Fibroblast of villous mesenchyme (primary cell): Measurements from ENCODE around the gene PARP2. TPM values are rescaled to one million over a fixed set of nuclear protein-coding genes. Genes with fewer than 3 reads are reported as not detected.

Experiments
- DNase-seq: peaks from one replicate; pipeline ENCODE4 v3.0.0-alpha.2; 2010; ENCODE audit warnings: low read depth
- H3K4me3 ChIP-seq: 2 replicates; pipeline ENCODE4 v1.5.1; 2011; ENCODE audit warnings: low read depth, mild to moderate bottlenecking, low read length
- total RNA-seq: library from RNA; depleted of rRNA; stranded (reverse); fragments of >200 nt; gene quantifications from 2 replicates; pipeline ENCODE4 v1.2.3, GENCODE V29; 2012
- TF ChIP-seq, protein P1 (sequence below): IDR thresholded peaks from 2 replicates; pipeline ENCODE4 v1.5.1; 2012; ENCODE audit warnings: low read depth, mild to moderate bottlenecking, low read length; ENCODE audit not compliant: insufficient read depth

PARP2 gene
- total RNA-seq, 1 donor: 12.5 TPM

DNA sequence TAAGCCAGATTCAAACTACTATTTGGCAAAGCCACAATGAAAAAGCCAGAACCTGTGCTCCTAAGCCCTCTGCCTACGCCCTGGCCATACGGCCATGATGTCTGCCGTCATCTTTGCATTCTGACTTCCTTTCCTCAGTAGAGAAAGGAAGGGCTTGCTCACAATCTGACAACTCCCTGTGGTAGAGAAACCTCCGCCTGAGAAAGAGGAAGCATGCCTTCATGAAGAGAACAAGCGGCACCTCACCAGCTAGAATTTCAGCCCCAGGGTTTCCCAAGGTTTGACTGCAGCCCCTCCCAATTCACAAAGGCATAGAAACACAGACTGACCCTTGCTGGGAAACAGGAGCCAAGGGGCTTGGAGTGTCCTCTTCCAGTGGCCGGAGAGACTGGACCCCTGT lies 44.1 kb downstream of the PARP2 start:
- H3K4me3 ChIP-seq: no peak overlapping the region
- DNase-seq: no peak
- TF ChIP-seq, protein P1, sequence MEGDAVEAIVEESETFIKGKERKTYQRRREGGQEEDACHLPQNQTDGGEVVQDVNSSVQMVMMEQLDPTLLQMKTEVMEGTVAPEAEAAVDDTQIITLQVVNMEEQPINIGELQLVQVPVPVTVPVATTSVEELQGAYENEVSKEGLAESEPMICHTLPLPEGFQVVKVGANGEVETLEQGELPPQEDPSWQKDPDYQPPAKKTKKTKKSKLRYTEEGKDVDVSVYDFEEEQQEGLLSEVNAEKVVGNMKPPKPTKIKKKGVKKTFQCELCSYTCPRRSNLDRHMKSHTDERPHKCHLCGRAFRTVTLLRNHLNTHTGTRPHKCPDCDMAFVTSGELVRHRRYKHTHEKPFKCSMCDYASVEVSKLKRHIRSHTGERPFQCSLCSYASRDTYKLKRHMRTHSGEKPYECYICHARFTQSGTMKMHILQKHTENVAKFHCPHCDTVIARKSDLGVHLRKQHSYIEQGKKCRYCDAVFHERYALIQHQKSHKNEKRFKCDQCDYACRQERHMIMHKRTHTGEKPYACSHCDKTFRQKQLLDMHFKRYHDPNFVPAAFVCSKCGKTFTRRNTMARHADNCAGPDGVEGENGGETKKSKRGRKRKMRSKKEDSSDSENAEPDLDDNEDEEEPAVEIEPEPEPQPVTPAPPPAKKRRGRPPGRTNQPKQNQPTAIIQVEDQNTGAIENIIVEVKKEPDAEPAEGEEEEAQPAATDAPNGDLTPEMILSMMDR: no peak

DNA sequence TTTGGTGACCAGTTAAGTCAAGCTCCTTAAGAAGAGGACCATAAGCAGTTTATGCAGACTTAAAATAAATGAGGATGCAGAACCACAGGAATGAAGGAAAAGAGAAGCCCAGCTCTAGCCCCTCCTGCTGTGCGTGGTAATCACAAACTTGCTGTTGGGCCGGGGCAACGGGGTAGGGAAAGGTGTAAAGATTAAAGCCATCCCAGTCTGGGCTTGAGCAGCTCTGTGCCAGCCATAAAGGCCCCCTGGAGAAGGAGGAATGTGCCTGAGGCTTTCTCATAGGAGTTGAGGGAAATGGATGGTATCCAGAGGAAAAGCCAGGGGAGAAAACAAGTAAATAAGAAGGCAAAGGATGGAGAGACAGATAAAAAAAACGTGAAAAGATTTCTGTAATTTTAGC lies 44.7 kb downstream of the PARP2 start:
- no peak overlapping the region for H3K4me3 ChIP-seq
- TF ChIP-seq, protein P1: no peak
- no peak for DNase-seq

DNA sequence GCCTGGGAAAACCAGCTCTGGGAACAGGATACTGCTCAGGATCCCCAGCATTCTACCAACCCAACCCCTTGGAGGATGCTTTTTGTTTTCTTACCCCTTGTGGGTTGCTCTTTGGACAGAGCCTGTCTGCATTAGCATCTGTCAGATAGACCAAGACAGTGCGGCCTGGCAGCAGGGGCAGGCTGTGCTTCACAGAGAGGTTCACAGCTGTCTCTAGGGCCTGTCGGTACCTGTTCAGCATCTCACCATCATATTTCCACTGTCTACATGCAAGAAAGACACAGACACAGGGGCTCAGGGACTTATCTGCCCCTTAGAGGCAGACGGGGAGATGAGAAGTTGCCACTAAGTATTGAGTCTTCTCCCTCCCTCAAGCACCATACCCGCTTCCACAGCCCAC lies 48.1 kb downstream of the PARP2 start:
- TF ChIP-seq, protein P1: no peak
- no peak overlapping the region for H3K4me3 ChIP-seq
- DNase-seq: no peak

DNA sequence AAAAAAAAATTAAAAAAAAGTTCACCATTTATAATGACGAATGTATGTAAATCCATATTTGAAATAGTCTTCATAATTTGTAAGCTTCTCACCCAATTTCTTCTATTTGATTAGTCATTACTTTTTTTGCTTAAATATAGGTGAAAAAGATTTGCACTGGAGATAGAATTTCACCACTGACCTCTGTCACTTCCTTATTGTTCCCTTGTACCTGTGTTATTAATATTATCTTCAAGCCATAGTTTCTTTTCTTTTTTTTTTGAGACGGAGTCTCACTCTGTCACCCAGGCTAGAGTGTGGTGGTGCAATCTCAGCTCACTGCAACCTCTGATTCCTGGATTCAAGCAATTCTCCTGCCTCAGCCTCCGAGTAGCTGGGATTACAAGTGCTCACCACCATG lies 54.1 kb downstream of the PARP2 start:
- TF ChIP-seq, protein P1: no peak
- no peak overlapping the region for H3K4me3 ChIP-seq
- DNase-seq: no peak

DNA sequence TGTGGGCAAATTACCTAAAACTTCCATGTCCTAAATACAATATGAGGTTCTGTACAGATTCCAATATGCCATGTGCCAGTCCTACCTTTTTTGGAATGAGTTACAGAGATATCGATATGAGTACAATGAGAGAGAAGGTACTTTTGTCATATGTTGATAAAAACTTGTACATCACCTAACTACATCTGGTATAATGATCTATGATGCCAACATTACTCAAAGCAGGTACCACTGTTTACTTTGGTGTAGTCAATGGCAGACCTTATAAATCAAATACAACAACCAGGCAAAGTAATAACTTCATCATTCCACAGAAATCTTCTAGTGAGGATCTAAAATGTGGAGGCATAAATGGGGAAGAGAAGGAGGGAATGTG lies 57.1 kb downstream of the PARP2 start:
- H3K4me3 ChIP-seq: no peak overlapping the region
- no peak for DNase-seq
- TF ChIP-seq, protein P1: no peak

DNA sequence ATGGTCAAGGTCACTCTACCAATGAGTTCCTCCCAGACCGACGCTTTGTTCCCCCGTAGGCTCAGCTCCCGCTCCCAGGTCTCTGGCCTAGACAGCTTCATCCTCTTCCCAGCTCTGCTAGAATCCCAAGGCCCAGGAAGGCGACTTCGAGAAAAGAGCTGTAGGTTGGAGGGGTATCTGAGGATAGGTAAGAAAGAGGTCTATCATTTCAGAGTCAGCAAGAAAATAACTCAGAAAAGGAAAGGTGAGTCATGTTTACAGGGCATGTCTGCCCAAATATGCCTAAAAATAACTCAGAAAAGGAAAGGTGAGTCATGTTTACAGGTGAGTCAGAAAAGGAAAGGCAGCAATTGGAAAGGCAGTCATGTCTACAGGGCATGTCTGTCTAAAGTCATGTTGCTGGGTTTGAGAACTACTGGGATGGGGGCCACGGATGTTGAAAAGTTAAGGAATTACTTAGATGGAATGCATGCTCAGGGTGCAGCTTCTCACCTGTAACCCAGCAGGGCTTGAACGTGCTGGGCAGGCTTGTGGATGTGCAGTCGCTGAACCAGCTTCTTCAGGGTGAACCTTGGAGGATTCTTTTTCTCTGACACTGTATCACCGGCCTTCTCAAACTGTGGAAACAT lies 57.6 kb downstream of the PARP2 start:
- H3K4me3 ChIP-seq: no peak overlapping the region
- TF ChIP-seq, protein P1: no peak
- no peak for DNase-seq

DNA sequence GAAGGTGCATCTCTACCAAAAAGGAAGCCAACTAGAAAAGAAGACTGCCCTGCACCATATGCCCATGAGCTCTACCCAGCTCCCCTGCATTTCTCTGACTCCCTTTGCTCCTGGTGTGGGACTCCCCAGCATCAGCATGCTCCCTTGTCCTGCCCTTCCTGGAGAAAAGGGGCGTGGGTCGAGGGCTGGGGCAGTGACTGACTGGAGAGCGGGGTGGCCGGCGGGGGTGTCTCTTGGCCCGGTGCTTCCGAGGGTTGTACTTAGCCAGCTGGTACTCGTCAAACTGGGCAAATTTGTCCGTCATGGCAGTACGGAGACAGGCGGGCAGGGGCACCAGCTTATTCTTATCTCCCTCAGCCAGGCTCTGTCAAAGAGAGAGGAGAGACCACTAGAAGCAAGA lies 60.1 kb downstream of the PARP2 start:
- TF ChIP-seq, protein P1: no peak
- DNase-seq: no peak
- no peak overlapping the region for H3K4me3 ChIP-seq
